ENCODE data around the gene PTGIS. TPM values are rescaled to one million over a fixed set of nuclear protein-coding genes. Genes with fewer than 3 reads are reported as not detected.
A peak's percentile ranks its signal among the peaks of the same experiment; 100 is the strongest.

Gene PTGIS
- total RNA-seq, 2 donors from 2014 or later: 14.1 to 20.9 TPM

DNA sequence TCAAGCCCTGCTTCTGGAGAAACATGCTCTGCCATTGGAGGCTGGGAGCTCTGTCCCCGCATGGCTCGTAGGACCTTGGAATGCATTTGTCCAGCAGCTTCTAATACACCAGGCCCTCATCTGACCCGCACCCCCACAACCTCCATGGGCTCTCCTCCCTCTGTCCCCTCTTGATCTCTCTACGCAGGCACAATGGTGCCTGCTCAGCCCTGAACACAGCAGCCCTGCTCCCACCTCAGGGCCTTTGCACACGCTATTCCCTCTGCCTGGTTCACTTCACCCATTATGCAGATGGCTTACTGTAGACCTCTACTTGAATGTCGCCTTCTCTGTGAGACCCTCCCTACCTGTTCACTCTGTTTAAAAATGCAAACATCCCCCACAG lies 27.0 kb upstream of the PTGIS start:
- no peak overlapping the region for H3K27ac Mint-ChIP-seq
- Histone ChIP-seq H3K27me3 (ENCODE audit: control insufficient read depth, insufficient read depth, low read length, poor library complexity, severe bottlenecking) (no peaks in the 10 kb centered on the region), H3K27ac (ENCODE audit: low read depth, low read length) (no peak overlapping the region), H3K4me3 (ENCODE audit: low read length) (no peak overlapping the region), H3K4me1 (ENCODE audit: control insufficient read depth, insufficient read depth, low read length) (no peaks in the 10 kb centered on the region), H3K9me3 (ENCODE audit: control insufficient read depth, low read length) (no peaks in the 10 kb centered on the region), H3K9ac (ENCODE audit: extremely low read depth, low read length, poor library complexity, severe bottlenecking) (no peak overlapping the region), H3K36me3 (ENCODE audit: control insufficient read depth, insufficient read depth, low read length) (no peaks in the 10 kb centered on the region)
- peaks cover 7% of the 10 kb centered on the region for H3K27me3 Mint-ChIP-seq (ENCODE audit: insufficient read depth)
- H3K9me3 Mint-ChIP-seq: no peaks in the 10 kb centered on the region
- WGBS, 2 experiments (ENCODE audit: insufficient coverage in 1 of 2, insufficient read length in 1 of 2): 92 to 95% methylated on average over 5 of the region's 6 CpGs
- no peak for DNase-seq
- no peaks in the 10 kb centered on the region for H3K4me1 Mint-ChIP-seq
- TF ChIP-seq, protein P1, sequence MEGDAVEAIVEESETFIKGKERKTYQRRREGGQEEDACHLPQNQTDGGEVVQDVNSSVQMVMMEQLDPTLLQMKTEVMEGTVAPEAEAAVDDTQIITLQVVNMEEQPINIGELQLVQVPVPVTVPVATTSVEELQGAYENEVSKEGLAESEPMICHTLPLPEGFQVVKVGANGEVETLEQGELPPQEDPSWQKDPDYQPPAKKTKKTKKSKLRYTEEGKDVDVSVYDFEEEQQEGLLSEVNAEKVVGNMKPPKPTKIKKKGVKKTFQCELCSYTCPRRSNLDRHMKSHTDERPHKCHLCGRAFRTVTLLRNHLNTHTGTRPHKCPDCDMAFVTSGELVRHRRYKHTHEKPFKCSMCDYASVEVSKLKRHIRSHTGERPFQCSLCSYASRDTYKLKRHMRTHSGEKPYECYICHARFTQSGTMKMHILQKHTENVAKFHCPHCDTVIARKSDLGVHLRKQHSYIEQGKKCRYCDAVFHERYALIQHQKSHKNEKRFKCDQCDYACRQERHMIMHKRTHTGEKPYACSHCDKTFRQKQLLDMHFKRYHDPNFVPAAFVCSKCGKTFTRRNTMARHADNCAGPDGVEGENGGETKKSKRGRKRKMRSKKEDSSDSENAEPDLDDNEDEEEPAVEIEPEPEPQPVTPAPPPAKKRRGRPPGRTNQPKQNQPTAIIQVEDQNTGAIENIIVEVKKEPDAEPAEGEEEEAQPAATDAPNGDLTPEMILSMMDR (conservative IDR thresholded peaks at IDR 0.05): no peak
- no peaks in the 10 kb centered on the region for H3K36me3 Mint-ChIP-seq (ENCODE audit: low read depth)
- H3K4me3 Mint-ChIP-seq: no peak overlapping the region

DNA sequence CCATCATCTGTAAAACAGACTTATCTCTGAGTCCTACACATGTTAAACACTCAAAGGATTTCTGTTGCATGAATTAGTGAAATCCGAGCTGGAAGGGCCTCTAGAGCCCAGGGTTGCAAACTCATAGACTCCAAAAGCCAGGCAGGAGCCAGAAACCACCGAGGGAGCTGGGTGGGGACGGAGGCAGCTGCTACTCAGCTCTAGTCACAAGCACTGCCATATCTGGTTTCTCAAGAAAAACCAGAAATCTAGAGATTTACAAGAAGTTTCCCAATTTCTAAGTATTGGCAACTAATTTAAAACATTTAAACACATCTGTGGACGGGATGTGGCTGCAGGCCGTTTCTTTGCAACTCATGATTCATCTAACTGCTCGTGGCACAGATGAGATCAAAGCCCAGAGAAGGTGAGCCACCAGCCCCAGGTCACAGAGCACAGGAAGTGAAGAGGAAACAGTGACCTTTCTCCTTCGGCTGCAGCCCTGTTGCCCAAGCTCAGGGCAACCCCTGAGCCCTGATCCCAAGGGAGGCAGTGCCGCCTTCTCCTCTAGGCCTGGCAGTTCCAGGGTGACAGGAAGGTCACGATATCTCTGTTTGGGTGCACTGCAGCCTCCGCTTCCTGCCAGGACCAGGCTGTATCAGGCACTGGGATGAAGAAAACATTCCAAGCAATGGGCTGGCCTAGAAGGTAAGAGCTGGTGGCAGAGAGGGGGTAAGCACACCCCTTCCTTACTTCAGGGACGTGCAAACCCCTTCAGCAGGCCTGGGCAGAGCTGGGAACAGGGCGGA lies 26.4 kb upstream of the PTGIS start:
- Histone ChIP-seq H3K4me3 (ENCODE audit: low read length) (no peak overlapping the region), H3K36me3 (ENCODE audit: control insufficient read depth, insufficient read depth, low read length) (no peaks in the 10 kb centered on the region), H3K9ac (ENCODE audit: extremely low read depth, low read length, poor library complexity, severe bottlenecking) (no peak overlapping the region), H3K9me3 (ENCODE audit: control insufficient read depth, low read length) (no peaks in the 10 kb centered on the region), H3K27me3 (ENCODE audit: control insufficient read depth, insufficient read depth, low read length, poor library complexity, severe bottlenecking) (no peaks in the 10 kb centered on the region), H3K4me1 (ENCODE audit: control insufficient read depth, insufficient read depth, low read length) (no peaks in the 10 kb centered on the region), H3K27ac (ENCODE audit: low read depth, low read length) (no peak overlapping the region)
- peak overlapping the region; percentile 18 for H3K27ac Mint-ChIP-seq
- TF ChIP-seq, protein P1 (conservative IDR thresholded peaks at IDR 0.05): no peak
- H3K36me3 Mint-ChIP-seq (ENCODE audit: low read depth): no peaks in the 10 kb centered on the region
- H3K4me1 Mint-ChIP-seq: no peaks in the 10 kb centered on the region
- H3K4me3 Mint-ChIP-seq: no peak overlapping the region
- WGBS, 2 experiments (ENCODE audit: insufficient coverage in 1 of 2, insufficient read length in 1 of 2): 90 to 97% methylated on average over 9 to 12 of the region's 12 CpGs
- no peak for DNase-seq
- peaks cover 9% of the 10 kb centered on the region for H3K27me3 Mint-ChIP-seq (ENCODE audit: insufficient read depth)
- no peaks in the 10 kb centered on the region for H3K9me3 Mint-ChIP-seq

DNA sequence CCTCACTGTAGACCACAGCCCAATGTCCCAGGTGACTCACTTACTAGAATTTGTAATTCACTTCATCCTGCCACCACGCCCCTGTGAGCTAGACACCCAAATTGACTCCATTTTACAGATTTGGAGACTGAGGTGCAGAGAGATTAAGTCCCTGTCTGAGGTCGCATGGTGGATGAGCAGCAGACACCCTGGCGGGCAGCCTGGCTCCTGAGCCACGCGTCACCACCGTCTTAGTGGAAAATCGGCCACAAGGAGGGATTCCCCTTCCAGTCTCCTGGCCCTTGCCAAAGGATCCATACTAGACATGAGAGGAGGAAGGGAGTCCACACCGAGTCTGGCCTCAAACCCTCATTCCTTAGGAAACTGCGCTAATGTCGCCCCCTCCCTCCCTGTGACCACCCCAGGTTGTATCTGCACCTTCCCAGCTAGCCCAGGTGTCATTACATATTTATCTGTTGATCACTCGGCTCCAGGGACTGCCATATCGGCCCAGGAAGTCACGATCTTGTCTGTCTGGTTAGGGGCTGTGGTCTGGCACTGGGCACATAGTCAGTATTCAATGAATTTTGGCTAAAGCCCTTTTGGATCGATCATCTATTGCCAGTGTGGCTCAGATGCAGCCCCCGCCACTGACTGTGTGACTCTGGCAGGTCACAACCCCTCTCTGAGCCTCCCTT lies 25.7 kb upstream of the PTGIS start:
- Histone ChIP-seq H3K9ac (ENCODE audit: extremely low read depth, low read length, poor library complexity, severe bottlenecking) (no peak overlapping the region), H3K4me3 (ENCODE audit: low read length) (no peak overlapping the region), H3K36me3 (ENCODE audit: control insufficient read depth, insufficient read depth, low read length) (no peaks in the 10 kb centered on the region), H3K27ac (ENCODE audit: low read depth, low read length) (no peak overlapping the region), H3K9me3 (ENCODE audit: control insufficient read depth, low read length) (no peaks in the 10 kb centered on the region), H3K4me1 (ENCODE audit: control insufficient read depth, insufficient read depth, low read length) (no peaks in the 10 kb centered on the region), H3K27me3 (ENCODE audit: control insufficient read depth, insufficient read depth, low read length, poor library complexity, severe bottlenecking) (no peaks in the 10 kb centered on the region)
- TF ChIP-seq, protein P1 (conservative IDR thresholded peaks at IDR 0.05): no peak
- 90 to 95% methylated on average over 13 to 15 of the region's 15 CpGs for WGBS, 2 experiments (ENCODE audit: insufficient coverage in 1 of 2, insufficient read length in 1 of 2)
- Mint-ChIP-seq H3K4me3 (no peak overlapping the region), H3K36me3 (ENCODE audit: low read depth) (no peaks in the 10 kb centered on the region), H3K27me3 (ENCODE audit: insufficient read depth) (peaks cover 9% of the 10 kb centered on the region), H3K27ac (no peak overlapping the region), H3K4me1 (no peaks in the 10 kb centered on the region), H3K9me3 (no peaks in the 10 kb centered on the region)
- no peak for DNase-seq

Data from endodermal cell (in vitro differentiated cells).